A549 treated with Hydrocortisone at 1 μM for 4 hours (cell line): ENCODE data around the gene ZKSCAN8. TPM values are rescaled to one million over a fixed set of nuclear protein-coding genes. Genes with fewer than 3 reads are reported as not detected.

Source experiments
- total RNA-seq: library from RNA; stranded (reverse); fragments of 200-300 nt; extraction: Qiagen RNA extraction; gene quantifications from 5 replicates; pipeline ENCODE4 v1.2.3, GENCODE V29; 2022

Gene ZKSCAN8
- total RNA-seq = 3.5 to 5.9 TPM (median 5.0 TPM) in 5 replicates

DNA sequence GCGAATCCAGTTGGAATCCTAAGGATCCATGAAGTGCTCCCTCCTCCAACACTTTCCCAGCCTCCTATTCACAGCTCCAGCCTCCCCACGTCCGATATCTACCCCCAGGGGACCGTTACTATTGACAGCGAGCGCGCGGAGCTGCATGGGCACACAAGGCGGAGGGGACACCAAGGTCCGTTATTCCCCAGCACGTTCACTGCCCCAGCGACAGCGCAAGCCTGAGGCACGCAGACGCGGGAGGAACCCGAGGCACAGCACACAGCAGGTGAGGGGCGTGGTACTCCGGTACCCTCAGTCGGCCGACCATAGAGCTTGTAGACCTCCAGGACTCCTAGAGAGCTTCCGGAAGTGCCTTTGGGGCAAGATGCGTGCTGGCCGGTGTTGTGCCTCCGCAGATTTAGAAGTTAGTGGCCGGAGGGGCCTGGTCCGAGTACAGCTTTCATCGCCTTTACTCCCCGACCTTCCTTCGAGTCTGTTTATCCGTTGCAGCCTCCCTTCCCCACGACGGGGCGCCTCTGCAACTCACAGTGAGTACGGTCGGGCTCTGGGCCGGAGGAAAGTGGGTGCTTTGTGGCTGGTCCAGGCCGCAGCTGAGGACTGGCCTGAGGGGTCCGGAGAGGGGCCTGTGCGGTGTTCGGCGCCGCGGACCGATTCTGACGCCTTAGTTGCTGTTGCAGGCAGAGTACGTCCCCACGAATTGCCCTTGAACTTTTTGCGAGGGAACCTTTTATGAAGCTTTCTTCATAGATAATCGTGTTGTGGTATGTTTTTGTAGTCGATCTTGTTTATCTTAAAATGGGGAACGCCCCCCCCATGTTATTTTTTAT lies at the start of gene ZKSCAN8:
TSS of gene ZKSCAN8 (plus strand) at position 384 of the 830 bp plus-strand sequence. CDS start 6,525 bp downstream, outside the sequence.

DNA sequence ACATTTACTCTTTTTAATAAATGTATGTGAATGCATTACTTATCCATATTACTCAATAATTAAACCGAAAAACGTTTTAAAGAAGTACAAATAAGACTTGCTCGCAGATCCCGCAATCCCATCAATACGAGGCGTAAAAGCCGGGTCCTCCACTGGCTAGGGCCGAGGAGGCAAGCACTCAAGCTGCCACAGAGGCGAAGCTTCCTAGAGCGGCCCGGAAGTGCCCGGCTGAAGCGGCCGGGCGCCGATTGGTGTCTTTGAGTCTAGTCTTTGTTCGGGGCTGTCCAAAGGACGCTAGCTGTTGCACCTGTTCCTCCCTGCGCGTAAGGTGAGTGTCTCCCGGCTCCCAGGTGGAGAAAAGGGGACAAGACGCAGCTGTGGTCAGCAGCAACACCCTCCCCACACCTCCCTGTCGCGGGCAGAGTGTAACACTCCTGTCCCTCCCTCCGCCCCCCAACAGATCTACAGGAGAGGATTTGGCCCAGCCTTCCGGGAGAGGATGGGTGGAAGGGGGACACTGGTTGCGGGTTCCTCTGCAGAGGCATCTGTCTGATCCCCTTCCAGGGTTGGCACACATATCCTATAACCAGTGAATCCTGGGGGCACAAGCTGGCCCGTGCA lies 17.2 kb upstream of the ZKSCAN8 start, which contains the start of gene ZSCAN16:
TSS of gene ZSCAN16 (plus strand) at position 260 of the 621 bp plus-strand sequence. CDS start 835 bp downstream, outside the sequence.

Other genes with a start within 250 kb of the ZKSCAN8 start
- gene OR2B2, start 229.5 kb upstream of the ZKSCAN8 start, total RNA-seq = not detected in 5 replicates
- gene OR2B6, start 184.6 kb upstream of the ZKSCAN8 start, total RNA-seq = 0.15 to 0.31 TPM (median 0.18 TPM) in 3 of 5 replicates, not detected in the others
- 0.74 to 1.1 TPM (median 0.86 TPM) in 5 replicates for gene ZNF165, start 61.3 kb upstream of the ZKSCAN8 start, total RNA-seq
- 3.1 to 5.4 TPM (median 4.2 TPM) in 5 replicates for gene ZSCAN16, start 17.3 kb upstream of the ZKSCAN8 start, total RNA-seq
- 5.8 to 8.3 TPM (median 6.9 TPM) in 5 replicates for gene ZSCAN9, start 83.4 kb downstream of the ZKSCAN8 start, total RNA-seq
- gene ZKSCAN4, start 110.4 kb downstream of the ZKSCAN8 start, total RNA-seq = 2.5 to 3.0 TPM (median 2.6 TPM) in 5 replicates
- 0.06 TPM in 1 of 5 replicates, not detected in the others for gene NKAPL, start 117.4 kb downstream of the ZKSCAN8 start, total RNA-seq
- 3.8 to 5.2 TPM (median 5.0 TPM) in 5 replicates for gene ZSCAN26, start 125.3 kb downstream of the ZKSCAN8 start, total RNA-seq
- gene PGBD1, start 139.7 kb downstream of the ZKSCAN8 start, total RNA-seq = 4.5 to 5.7 TPM (median 5.1 TPM) in 5 replicates
- gene ZSCAN31, start 194.3 kb downstream of the ZKSCAN8 start, total RNA-seq = 1.6 to 2.3 TPM (median 1.8 TPM) in 5 replicates
- 1.3 to 2.2 TPM (median 2.0 TPM) in 5 replicates for gene ZKSCAN3, start 208.1 kb downstream of the ZKSCAN8 start, total RNA-seq